Nephron (organoid): ENCODE data around the gene SELENON.

ENCODE experiments used
- H3K27ac Mint-ChIP-seq, 3 experiments: 2 replicates each; pipeline ENCODE4 v1.8.0; 2020; ENCODE audit warnings: mixed read lengths in 3 of 3, mild to moderate bottlenecking in 2 of 3, moderate library complexity in 1 of 3
- H3K27me3 Mint-ChIP-seq: 2 replicates; pipeline ENCODE4 v1.8.0; 2021; ENCODE audit warnings: low read depth, mild to moderate bottlenecking, moderate library complexity, mixed read lengths
- H3K36me3 Mint-ChIP-seq: 2 replicates; pipeline ENCODE4 v1.8.0; 2020; ENCODE audit warnings: low read depth, mixed read lengths
- H3K4me1 Mint-ChIP-seq: 2 replicates; pipeline ENCODE4 v1.8.0; 2020; ENCODE audit warnings: mixed read lengths
- H3K4me3 Mint-ChIP-seq, 3 experiments: 2 replicates each; pipeline ENCODE4 v1.8.0; 2020; ENCODE audit warnings: mild to moderate bottlenecking in 3 of 3, mixed read lengths in 3 of 3, moderate library complexity in 2 of 3
- H3K9me3 Mint-ChIP-seq: 2 replicates; pipeline ENCODE4 v1.8.0; 2020; ENCODE audit warnings: mixed read lengths
- TF ChIP-seq, protein P1 (sequence below), 3 experiments: fragments of 200-600 bp; sonication (generic); IDR thresholded peaks; one replicate each; pipeline ENCODE4 v1.5.0; 2021; ENCODE audit warnings: antibody characterized with exemption in 3 of 3; ENCODE audit not compliant: unreplicated experiment in 3 of 3

The SELENON gene

DNA sequence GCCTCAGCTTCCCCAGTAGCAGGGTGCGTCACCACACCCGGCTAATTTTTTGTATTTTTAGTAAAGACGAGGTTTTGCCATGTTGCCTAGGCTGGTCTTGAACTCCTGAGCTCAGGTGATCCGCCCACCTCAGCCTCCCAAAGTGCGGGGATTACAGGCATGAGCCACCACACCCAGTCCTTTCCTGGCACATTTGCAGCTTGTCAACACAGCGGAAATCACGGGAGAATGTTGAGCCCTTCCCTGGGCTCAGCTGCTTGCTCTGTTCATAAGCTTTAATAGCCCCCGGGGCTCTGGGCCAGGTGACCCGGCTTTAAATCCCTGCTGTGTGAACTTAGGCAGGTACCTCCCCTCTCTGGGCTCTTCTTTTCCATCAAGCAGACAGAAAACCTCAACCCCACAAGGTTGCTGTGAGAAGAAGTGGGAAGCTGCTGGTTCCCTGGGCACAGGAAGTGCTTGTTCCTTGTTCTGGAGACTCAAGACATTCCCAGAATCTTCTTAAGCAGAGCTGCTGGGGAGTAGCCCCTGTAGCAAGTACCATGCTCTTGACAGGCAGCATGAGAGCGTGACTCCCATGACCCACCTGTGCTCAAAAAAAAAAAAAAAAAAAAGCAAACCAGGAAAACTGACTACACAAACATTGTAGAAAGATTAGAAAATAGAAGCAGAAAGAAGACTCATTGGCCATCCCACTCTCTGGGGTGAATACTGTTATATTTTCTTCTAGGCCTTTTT lies 14.5 kb upstream of the SELENON start:
- H3K4me1 Mint-ChIP-seq = peaks cover 18% of the 10 kb centered on the region
- no peak overlapping the region for H3K4me3 Mint-ChIP-seq
- H3K36me3 Mint-ChIP-seq = peaks cover 4% of the 10 kb centered on the region
- TF ChIP-seq, protein P1, sequence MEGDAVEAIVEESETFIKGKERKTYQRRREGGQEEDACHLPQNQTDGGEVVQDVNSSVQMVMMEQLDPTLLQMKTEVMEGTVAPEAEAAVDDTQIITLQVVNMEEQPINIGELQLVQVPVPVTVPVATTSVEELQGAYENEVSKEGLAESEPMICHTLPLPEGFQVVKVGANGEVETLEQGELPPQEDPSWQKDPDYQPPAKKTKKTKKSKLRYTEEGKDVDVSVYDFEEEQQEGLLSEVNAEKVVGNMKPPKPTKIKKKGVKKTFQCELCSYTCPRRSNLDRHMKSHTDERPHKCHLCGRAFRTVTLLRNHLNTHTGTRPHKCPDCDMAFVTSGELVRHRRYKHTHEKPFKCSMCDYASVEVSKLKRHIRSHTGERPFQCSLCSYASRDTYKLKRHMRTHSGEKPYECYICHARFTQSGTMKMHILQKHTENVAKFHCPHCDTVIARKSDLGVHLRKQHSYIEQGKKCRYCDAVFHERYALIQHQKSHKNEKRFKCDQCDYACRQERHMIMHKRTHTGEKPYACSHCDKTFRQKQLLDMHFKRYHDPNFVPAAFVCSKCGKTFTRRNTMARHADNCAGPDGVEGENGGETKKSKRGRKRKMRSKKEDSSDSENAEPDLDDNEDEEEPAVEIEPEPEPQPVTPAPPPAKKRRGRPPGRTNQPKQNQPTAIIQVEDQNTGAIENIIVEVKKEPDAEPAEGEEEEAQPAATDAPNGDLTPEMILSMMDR (IDR thresholded peaks at IDR 0.05; ENCODE audit: unreplicated experiment in 3 of 3) = no peak
- no peaks in the 10 kb centered on the region for H3K9me3 Mint-ChIP-seq
- H3K27ac Mint-ChIP-seq = no peak overlapping the region
- peaks cover 30% of the 10 kb centered on the region for H3K27me3 Mint-ChIP-seq

DNA sequence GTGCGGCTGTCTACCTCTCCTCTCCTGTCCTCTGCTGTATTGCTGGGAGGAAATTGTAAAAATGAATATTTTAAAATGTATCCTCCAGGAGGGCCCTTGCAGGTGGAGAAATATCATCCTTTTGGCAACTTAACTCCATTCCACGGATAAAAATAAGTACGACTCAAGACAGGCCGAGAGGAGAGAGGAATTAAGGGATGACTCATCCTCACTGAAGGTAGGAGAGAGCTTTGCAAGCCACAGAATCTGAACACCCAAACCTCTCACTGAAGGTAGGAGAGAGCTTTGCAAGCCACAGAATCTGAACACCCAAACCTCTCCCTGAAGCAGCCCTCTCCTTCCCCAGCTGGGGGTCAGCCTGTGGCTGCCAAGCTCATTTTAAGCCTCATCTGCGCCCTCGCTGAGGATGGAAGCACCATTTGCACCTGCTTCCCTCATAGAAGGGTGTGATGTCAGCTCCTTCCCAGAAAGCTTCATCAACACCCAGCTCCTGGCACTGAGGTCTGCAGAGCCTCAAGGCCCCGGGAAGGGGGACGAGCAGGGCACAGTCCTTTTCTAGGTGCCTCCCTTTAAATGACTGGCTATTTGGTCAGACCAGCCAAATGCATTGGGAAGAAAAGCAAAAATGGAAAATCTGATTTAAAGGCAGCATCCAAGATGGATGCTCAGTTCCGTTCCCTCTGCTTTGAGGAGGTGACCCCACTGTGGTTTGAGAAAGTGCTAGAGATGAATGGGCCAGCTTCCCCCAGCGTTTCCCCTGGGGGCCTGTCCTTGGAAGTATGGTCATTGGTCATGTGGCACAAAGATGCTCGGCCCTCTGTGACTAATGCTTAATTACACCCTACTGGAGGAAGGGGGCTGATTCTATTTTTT lies 12.9 kb upstream of the SELENON start:
- H3K36me3 Mint-ChIP-seq = peaks cover 4% of the 10 kb centered on the region
- H3K4me1 Mint-ChIP-seq = peaks cover 19% of the 10 kb centered on the region
- peaks cover 26% of the 10 kb centered on the region for H3K27me3 Mint-ChIP-seq
- no peak overlapping the region for H3K4me3 Mint-ChIP-seq
- H3K9me3 Mint-ChIP-seq = no peaks in the 10 kb centered on the region
- TF ChIP-seq, protein P1 (IDR thresholded peaks at IDR 0.05; ENCODE audit: unreplicated experiment in 3 of 3) = no peak
- H3K27ac Mint-ChIP-seq = no peak overlapping the region

DNA sequence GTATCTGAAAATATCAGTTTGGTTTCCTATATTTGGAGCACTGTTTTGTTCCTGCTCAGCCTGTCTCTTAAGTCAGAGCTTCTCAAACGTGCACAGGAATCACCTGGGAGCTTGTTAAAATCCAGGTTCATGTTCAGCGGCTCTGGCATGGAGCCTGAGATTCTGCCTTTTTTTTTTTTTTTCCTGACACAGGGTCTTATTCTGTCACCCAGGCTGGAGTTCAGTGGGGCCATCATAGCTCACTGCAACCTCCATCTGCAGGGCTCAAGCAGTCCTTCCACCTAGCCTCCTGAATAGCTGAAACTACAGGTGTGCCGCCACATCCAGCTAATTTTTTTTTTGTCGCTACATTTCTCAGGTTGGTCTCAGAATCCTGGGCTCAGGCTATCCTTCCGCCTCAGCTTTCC lies 12.2 kb upstream of the SELENON start:
- peaks cover 15% of the 10 kb centered on the region for H3K4me1 Mint-ChIP-seq
- peaks cover 23% of the 10 kb centered on the region for H3K27me3 Mint-ChIP-seq
- peaks cover 4% of the 10 kb centered on the region for H3K36me3 Mint-ChIP-seq
- no peak overlapping the region for H3K4me3 Mint-ChIP-seq
- no peaks in the 10 kb centered on the region for H3K9me3 Mint-ChIP-seq
- TF ChIP-seq, protein P1 (IDR thresholded peaks at IDR 0.05; ENCODE audit: unreplicated experiment in 3 of 3) = no peak
- H3K27ac Mint-ChIP-seq = no peak overlapping the region

DNA sequence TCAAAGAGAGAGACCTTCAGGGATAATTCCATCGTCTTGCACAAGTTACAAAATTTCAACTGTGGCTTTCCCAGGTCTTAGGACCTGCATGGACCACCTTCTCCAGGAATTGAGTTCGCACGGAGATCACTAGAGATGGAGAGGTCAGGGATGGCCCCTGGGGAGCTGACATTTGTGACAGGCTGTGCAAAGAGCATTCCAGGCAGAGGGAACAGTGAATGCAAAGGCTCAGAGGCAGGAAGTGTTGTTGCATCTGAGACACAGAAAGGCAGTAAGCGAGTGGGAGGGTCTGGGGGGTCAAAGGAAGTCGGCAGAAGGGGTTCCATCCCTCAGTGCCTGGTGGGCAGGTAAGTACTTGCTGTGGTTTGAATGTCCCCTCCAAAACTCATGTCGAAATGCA lies 9.5 kb upstream of the SELENON start:
- Mint-ChIP-seq H3K9me3 (no peaks in the 10 kb centered on the region), H3K4me3 (no peak overlapping the region), H3K27ac (no peak overlapping the region), H3K27me3 (peaks cover 27% of the 10 kb centered on the region), H3K36me3 (peaks cover 4% of the 10 kb centered on the region), H3K4me1 (peaks cover 11% of the 10 kb centered on the region)
- TF ChIP-seq, protein P1 (IDR thresholded peaks at IDR 0.05; ENCODE audit: unreplicated experiment in 3 of 3) = no peak

GRCh38 chr1:25792115-25792514 lies 7.9 kb upstream of the SELENON start:
- Mint-ChIP-seq H3K27ac (peak overlapping the region in 1 of 3 experiments; percentile 34), H3K4me3 (no peak overlapping the region), H3K9me3 (no peaks in the 10 kb centered on the region), H3K36me3 (peaks cover 4% of the 10 kb centered on the region), H3K27me3 (peaks cover 35% of the 10 kb centered on the region), H3K4me1 (peaks cover 21% of the 10 kb centered on the region)
- TF ChIP-seq, protein P1 (IDR thresholded peaks at IDR 0.05; ENCODE audit: unreplicated experiment in 3 of 3) = no peak
